GM19438 (cell line): ENCODE results near the gene PRAC1.

Experiments
- ATAC-seq: cut with Tn5 transposase; IDR thresholded peaks from one replicate; pipeline ENCODE4 v1.9.1; 2021; ENCODE audit warnings: low read depth; ENCODE audit not compliant: unreplicated experiment

The PRAC1 gene

GRCh38 chr17:48715496-48716399 is 6.6 kb downstream of the PRAC1 start:
- ATAC-seq: no peak

- no peak for ATAC-seq
These were observed 11.2 kb downstream of the PRAC1 start for GRCh38 chr17:48711128-48711527.

- no peak for ATAC-seq
These were observed 17.7 kb downstream of the PRAC1 start for GRCh38 chr17:48704361-48705248.

- ATAC-seq: no peak
These were observed 20.3 kb downstream of the PRAC1 start for GRCh38 chr17:48701864-48702532.

GRCh38 chr17:48693178-48693577 is 29.1 kb downstream of the PRAC1 start:
- no peak for ATAC-seq

GRCh38 chr17:48692049-48692448 is 30.3 kb downstream of the PRAC1 start:
- no peak for ATAC-seq

GRCh38 chr17:48690655-48691054 is 31.7 kb downstream of the PRAC1 start:
- no peak for ATAC-seq

- ATAC-seq: no peak
These were observed 40.7 kb downstream of the PRAC1 start for GRCh38 chr17:48681609-48682008.

GRCh38 chr17:48679385-48680096 is 42.8 kb downstream of the PRAC1 start:
- no peak for ATAC-seq

GRCh38 chr17:48678141-48678971 is 44.0 kb downstream of the PRAC1 start:
- no peak for ATAC-seq

- ATAC-seq: no peak
These were observed 45.3 kb downstream of the PRAC1 start for GRCh38 chr17:48676963-48677558.

- ATAC-seq: no peak
These were observed 50.0 kb downstream of the PRAC1 start for GRCh38 chr17:48672340-48672739.
